ENCODE results near the gene ATG10. TPM values are rescaled to one million over a fixed set of nuclear protein-coding genes. Genes with fewer than 3 reads are reported as not detected.
A peak's percentile ranks its signal among the peaks of the same experiment; 100 is the strongest.

ATG10 gene
- total RNA-seq, 1 experiment from 2014 or later: 12.2 TPM

- TF ChIP-seq, protein P1, sequence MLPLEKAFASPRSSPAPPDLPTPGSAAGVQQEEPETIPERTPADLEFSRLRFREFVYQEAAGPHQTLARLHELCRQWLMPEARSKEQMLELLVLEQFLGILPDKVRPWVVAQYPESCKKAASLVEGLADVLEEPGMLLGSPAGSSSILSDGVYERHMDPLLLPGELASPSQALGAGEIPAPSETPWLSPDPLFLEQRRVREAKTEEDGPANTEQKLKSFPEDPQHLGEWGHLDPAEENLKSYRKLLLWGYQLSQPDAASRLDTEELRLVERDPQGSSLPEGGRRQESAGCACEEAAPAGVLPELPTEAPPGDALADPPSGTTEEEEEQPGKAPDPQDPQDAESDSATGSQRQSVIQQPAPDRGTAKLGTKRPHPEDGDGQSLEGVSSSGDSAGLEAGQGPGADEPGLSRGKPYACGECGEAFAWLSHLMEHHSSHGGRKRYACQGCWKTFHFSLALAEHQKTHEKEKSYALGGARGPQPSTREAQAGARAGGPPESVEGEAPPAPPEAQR (CRISPR knock-in tag; IDR thresholded peaks at IDR 0.05): no peak
- TF ChIP-seq E2F1 (CRISPR knock-in tag; IDR thresholded peaks at IDR 0.05): no peak
Measured at GRCh38 chr5:82257729-82258128, 285.9 kb downstream of the ATG10 start (continued).

DNA sequence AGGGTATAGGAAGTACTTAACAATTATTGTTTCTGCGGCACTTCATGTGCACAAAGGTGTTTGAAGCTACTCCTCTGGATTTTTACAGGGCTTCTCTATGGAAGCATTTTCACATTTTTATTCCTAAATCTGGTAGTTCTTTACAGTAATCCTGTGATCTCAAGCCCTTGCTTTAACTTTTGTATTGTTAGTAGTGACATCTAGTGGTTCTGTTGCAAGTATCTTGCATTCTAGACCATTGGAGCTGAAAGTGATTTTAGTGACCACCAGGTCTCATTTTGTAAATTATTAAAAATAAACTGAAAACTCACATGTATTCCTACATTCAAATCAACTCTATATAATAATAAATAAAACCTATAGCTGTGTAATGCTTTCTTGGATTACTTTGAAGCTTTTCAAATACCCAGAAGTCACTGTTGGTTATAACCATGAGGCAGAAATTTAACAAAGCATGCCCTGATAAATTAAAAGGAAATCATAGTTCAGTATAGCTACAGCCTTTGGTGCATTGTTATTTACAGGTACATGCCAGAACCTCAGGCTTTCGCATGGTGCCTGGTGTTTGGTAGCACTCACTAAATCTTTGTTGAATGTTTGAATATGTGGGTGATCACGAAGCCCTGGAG is 287.5 kb downstream of the ATG10 start:
- H3K4me3 Mint-ChIP-seq: no peak overlapping the region
- no peaks in the 10 kb centered on the region for H3K36me3 Mint-ChIP-seq
- DNase-seq (ENCODE audit: low spot score): no peak

More for the DNA sequence above, 287.5 kb downstream of the ATG10 start:
- peaks cover 16% of the 10 kb centered on the region for H3K4me1 Mint-ChIP-seq
- ChIA-PET POLR2A (no interaction called here), CTCF (interaction anchor here (0.8 to 3.6 kb wide), 10 partner anchors 10 to 508 kb away, joined by 3 to 21 read pairs (median 4); partner anchors contain the start of gene SSBP2)
- no peaks in the 10 kb centered on the region for H3K9me3 Mint-ChIP-seq
- no peak for TF ChIP-seq JAZF1 (CRISPR knock-in tag; IDR thresholded peaks at IDR 0.05)
- TF ChIP-seq ZNF219 (CRISPR knock-in tag; IDR thresholded peaks at IDR 0.05; ENCODE audit: borderline replicate concordance): no peak
- no peak for TF ChIP-seq ETV6 (CRISPR knock-in tag; IDR thresholded peaks at IDR 0.05)
- no peak for TF ChIP-seq E2F1 (CRISPR knock-in tag; IDR thresholded peaks at IDR 0.05)
- TF ChIP-seq, protein P2, sequence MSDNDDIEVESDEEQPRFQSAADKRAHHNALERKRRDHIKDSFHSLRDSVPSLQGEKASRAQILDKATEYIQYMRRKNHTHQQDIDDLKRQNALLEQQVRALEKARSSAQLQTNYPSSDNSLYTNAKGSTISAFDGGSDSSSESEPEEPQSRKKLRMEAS (CRISPR knock-in tag; IDR thresholded peaks at IDR 0.05): no peak
- TF ChIP-seq ZNF671 (CRISPR knock-in tag; IDR thresholded peaks at IDR 0.05): no peak
- TF ChIP-seq, protein P3, sequence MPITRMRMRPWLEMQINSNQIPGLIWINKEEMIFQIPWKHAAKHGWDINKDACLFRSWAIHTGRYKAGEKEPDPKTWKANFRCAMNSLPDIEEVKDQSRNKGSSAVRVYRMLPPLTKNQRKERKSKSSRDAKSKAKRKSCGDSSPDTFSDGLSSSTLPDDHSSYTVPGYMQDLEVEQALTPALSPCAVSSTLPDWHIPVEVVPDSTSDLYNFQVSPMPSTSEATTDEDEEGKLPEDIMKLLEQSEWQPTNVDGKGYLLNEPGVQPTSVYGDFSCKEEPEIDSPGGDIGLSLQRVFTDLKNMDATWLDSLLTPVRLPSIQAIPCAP (CRISPR knock-in tag; IDR thresholded peaks at IDR 0.05): no peak
- TF ChIP-seq STAT6 (CRISPR knock-in tag; conservative IDR thresholded peaks at IDR 0.05; ENCODE audit: low read depth): no peak
- TF ChIP-seq PREB (CRISPR knock-in tag; IDR thresholded peaks at IDR 0.05; ENCODE audit: borderline replicate concordance): no peak
- TF ChIP-seq ELF4 (CRISPR knock-in tag; IDR thresholded peaks at IDR 0.05; ENCODE audit: low read depth): no peak
- TF ChIP-seq ZBTB21 (CRISPR knock-in tag; IDR thresholded peaks at IDR 0.05; ENCODE audit: borderline replicate concordance): no peak
- no peak for TF ChIP-seq TEAD4 (CRISPR knock-in tag; IDR thresholded peaks at IDR 0.05)
- no peak for TF ChIP-seq ZNF263 (CRISPR knock-in tag; IDR thresholded peaks at IDR 0.05; ENCODE audit: low read depth)
- TF ChIP-seq, protein P4, sequence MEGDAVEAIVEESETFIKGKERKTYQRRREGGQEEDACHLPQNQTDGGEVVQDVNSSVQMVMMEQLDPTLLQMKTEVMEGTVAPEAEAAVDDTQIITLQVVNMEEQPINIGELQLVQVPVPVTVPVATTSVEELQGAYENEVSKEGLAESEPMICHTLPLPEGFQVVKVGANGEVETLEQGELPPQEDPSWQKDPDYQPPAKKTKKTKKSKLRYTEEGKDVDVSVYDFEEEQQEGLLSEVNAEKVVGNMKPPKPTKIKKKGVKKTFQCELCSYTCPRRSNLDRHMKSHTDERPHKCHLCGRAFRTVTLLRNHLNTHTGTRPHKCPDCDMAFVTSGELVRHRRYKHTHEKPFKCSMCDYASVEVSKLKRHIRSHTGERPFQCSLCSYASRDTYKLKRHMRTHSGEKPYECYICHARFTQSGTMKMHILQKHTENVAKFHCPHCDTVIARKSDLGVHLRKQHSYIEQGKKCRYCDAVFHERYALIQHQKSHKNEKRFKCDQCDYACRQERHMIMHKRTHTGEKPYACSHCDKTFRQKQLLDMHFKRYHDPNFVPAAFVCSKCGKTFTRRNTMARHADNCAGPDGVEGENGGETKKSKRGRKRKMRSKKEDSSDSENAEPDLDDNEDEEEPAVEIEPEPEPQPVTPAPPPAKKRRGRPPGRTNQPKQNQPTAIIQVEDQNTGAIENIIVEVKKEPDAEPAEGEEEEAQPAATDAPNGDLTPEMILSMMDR (IDR thresholded peaks at IDR 0.05): no peak
- no peak for TF ChIP-seq ZNF396 (CRISPR knock-in tag; IDR thresholded peaks at IDR 0.05; ENCODE audit: borderline replicate concordance)
- no peak for TF ChIP-seq TP53 (CRISPR knock-in tag; IDR thresholded peaks at IDR 0.05)
- no peak for TF ChIP-seq GTF2I (CRISPR knock-in tag; conservative IDR thresholded peaks at IDR 0.05)
- TF ChIP-seq ZNF512 (CRISPR knock-in tag; IDR thresholded peaks at IDR 0.05; ENCODE audit: borderline replicate concordance): no peak
- TF ChIP-seq RORB (CRISPR knock-in tag; IDR thresholded peaks at IDR 0.05): no peak
- no peaks in the 10 kb centered on the region for H3K27me3 Mint-ChIP-seq (ENCODE audit: low read depth)
- peak; percentile 21; the same call in 1 of the 2 replicates for ATAC-seq
- no peak overlapping the region for H3K27ac Mint-ChIP-seq

Data from WTC11 (cell line).